Skeletal muscle tissue (tissue), 4 donors: ENCODE results near the gene ATXN7L1. TPM values are rescaled to one million over a fixed set of nuclear protein-coding genes. Genes with fewer than 3 reads are reported as not detected.
"Not testable (repeated sequence)": the region's sequence is repeated elsewhere in the genome, so short reads cannot be mapped to it uniquely, and the experiment has no call there.

Experiments
- H3K27ac ChIP-seq: one replicate; pipeline ENCODE4 v1.7.0; 2013; ENCODE audit warnings: mild to moderate bottlenecking, low read depth, low read length, inconsistent platforms
- H3K27me3 ChIP-seq, 3 donors: one replicate each; pipeline ENCODE4 v1.7.0; 2013; ENCODE audit warnings: low read length in 3 of 3; ENCODE audit not compliant: control insufficient read depth in 3 of 3, insufficient read depth in 3 of 3
- H3K36me3 ChIP-seq, 3 donors: one replicate each; pipeline ENCODE4 v1.7.0; 2013; ENCODE audit warnings: low read length in 3 of 3; ENCODE audit not compliant: control insufficient read depth in 3 of 3, insufficient read depth in 3 of 3
- H3K4me1 ChIP-seq, 3 donors: one replicate each; pipeline ENCODE4 v1.7.0; 2013; ENCODE audit warnings: low read length in 3 of 3, mild to moderate bottlenecking in 3 of 3; ENCODE audit not compliant: control insufficient read depth in 3 of 3, insufficient read depth in 3 of 3
- H3K4me3 ChIP-seq, 3 donors: one replicate each; pipeline ENCODE4 v1.7.0; 2013; ENCODE audit warnings: low read length in 3 of 3
- H3K9ac ChIP-seq, 3 donors: one replicate each; pipeline ENCODE4 v1.7.0; 2013; ENCODE audit warnings: low read length in 3 of 3, mild to moderate bottlenecking in 3 of 3, moderate library complexity in 2 of 3, low read depth in 1 of 3
- H3K9me3 ChIP-seq, 3 donors: one replicate each; pipeline ENCODE4 v1.7.0; 2013; ENCODE audit warnings: low read length in 3 of 3; ENCODE audit not compliant: control insufficient read depth in 3 of 3
- total RNA-seq: library from RNA; depleted of rRNA; stranded (reverse); fragments of >200 nt; gene quantifications from one replicate; pipeline ENCODE4 v1.2.3, GENCODE V29; 2014
- donor health status: Osteomylitis.

The ATXN7L1 gene
- total RNA-seq, 1 donor from 2014 or later, result 6.3 TPM

- no peaks in the 10 kb centered on the region for H3K36me3 ChIP-seq
- no peaks in the 10 kb centered on the region for H3K27me3 ChIP-seq
- H3K9ac ChIP-seq, result no peak overlapping the region
- no peak overlapping the region for H3K4me3 ChIP-seq
- H3K27ac ChIP-seq, result no peak overlapping the region
- H3K9me3 ChIP-seq, result no peaks in the 10 kb centered on the region
- peaks cover 2 to 5% (median 3%) of the 10 kb centered on the region in 3 donors for H3K4me1 ChIP-seq
Observed at GRCh38 chr7:105797652-105798051, 78.7 kb downstream of the ATXN7L1 start.

GRCh38 chr7:105796365-105796764 lies 80.0 kb downstream of the ATXN7L1 start:
- Histone ChIP-seq H3K9me3 (no peaks in the 10 kb centered on the region), H3K9ac (no peak overlapping the region), H3K36me3 (no peaks in the 10 kb centered on the region), H3K4me3 (no peak overlapping the region), H3K27me3 (no peaks in the 10 kb centered on the region), H3K27ac (no peak overlapping the region), H3K4me1 (peaks cover 2 to 5% (median 3%) of the 10 kb centered on the region in 3 donors)

- Histone ChIP-seq H3K9ac (no peak overlapping the region), H3K36me3 (no peaks in the 10 kb centered on the region), H3K4me3 (no peak overlapping the region), H3K9me3 (no peaks in the 10 kb centered on the region), H3K27ac (no peak overlapping the region), H3K4me1 (peaks cover under 1 to 5% (median 3%) of the 10 kb centered on the region in 3 donors), H3K27me3 (no peaks in the 10 kb centered on the region)
Observed at GRCh38 chr7:105794741-105795729, 81.4 kb downstream of the ATXN7L1 start.

GRCh38 chr7:105792488-105793370 lies 83.7 kb downstream of the ATXN7L1 start:
- no peaks in the 10 kb centered on the region for H3K9me3 ChIP-seq

GRCh38 chr7:105791926-105792325 lies 84.5 kb downstream of the ATXN7L1 start:
- Histone ChIP-seq H3K9ac (no peak overlapping the region), H3K36me3 (peaks cover 0 to 7% (median 6%) of the 10 kb centered on the region in 3 donors), H3K9me3 (no peaks in the 10 kb centered on the region), H3K27me3 (no peaks in the 10 kb centered on the region), H3K27ac (no peak overlapping the region), H3K4me3 (no peak overlapping the region), H3K4me1 (no peaks in the 10 kb centered on the region)

More at GRCh38 chr7:105792488-105793370, 83.7 kb downstream of the ATXN7L1 start:
- Histone ChIP-seq H3K9ac (no peak overlapping the region), H3K27ac (no peak overlapping the region), H3K4me3 (no peak overlapping the region), H3K27me3 (no peaks in the 10 kb centered on the region), H3K4me1 (no peaks in the 10 kb centered on the region), H3K36me3 (peaks cover 0 to 7% (median 5%) of the 10 kb centered on the region in 3 donors)

GRCh38 chr7:105790996-105791395 lies 85.4 kb downstream of the ATXN7L1 start:
- no peaks in the 10 kb centered on the region for H3K27me3 ChIP-seq
- no peak overlapping the region for H3K27ac ChIP-seq
- no peak overlapping the region for H3K4me3 ChIP-seq
- H3K9ac ChIP-seq, result no peak overlapping the region
- H3K9me3 ChIP-seq, result no peaks in the 10 kb centered on the region
- no peaks in the 10 kb centered on the region for H3K4me1 ChIP-seq
- peaks cover 0 to 9% (median 7%) of the 10 kb centered on the region in 3 donors for H3K36me3 ChIP-seq

- H3K9me3 ChIP-seq, H3K27me3 ChIP-seq, H3K4me1 ChIP-seq, H3K27ac ChIP-seq, H3K36me3 ChIP-seq, H3K9ac ChIP-seq, H3K4me3 ChIP-seq: not testable (repeated sequence)
Observed at GRCh38 chr7:105790452-105790851, 85.9 kb downstream of the ATXN7L1 start.

GRCh38 chr7:105788816-105789349 lies 87.5 kb downstream of the ATXN7L1 start:
- Histone ChIP-seq H3K9me3 (no peaks in the 10 kb centered on the region), H3K27me3 (no peaks in the 10 kb centered on the region), H3K4me1 (no peaks in the 10 kb centered on the region), H3K9ac (peak overlapping the region in 1 of 3 donors; percentile 16), H3K27ac (no peak overlapping the region), H3K36me3 (peaks cover 0 to 9% (median 7%) of the 10 kb centered on the region in 3 donors), H3K4me3 (no peak overlapping the region)

- Histone ChIP-seq H3K4me1 (no peaks in the 10 kb centered on the region), H3K4me3 (no peak overlapping the region), H3K9ac (peak overlapping the region in 1 of 3 donors; percentile 16), H3K36me3 (peaks cover 0 to 9% (median 7%) of the 10 kb centered on the region in 3 donors), H3K9me3 (no peaks in the 10 kb centered on the region), H3K27me3 (no peaks in the 10 kb centered on the region), H3K27ac (no peak overlapping the region)
Observed at GRCh38 chr7:105788356-105788755, 88.0 kb downstream of the ATXN7L1 start.
